Stimulated activated CD8-positive, alpha-beta memory T cell treated with anti-CD3 and anti-CD28 coated beads, Interleukin-2, amount 100 ng/mL, for 1 hour (primary cell): ENCODE measurements around the gene NPEPPS.

Experiments
- DNase-seq, 2 donors: peaks; one replicate each; pipeline ENCODE4 v3.0.0-alpha.2; 2020; ENCODE audit warnings: low read depth in 2 of 2

Gene NPEPPS

DNA sequence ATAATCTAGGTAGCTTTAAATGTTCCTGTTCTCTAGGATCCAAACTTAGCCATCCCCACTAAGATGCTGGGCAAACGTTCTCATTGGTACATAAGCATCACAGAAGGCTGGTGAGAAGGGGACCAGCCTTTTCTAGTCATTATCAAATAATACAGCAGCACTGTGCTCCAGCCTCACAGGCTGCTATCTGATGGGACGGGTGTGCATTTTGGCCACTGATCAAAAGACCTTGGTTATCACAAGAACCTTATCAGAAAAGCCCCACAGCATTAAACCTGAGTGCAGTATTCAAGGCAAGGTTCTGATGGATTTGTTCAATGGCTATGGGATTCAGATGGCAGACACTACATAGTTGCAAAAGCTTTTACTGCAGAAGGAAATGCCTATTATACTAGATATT is 99.7 kb downstream of the NPEPPS start:
- no peak for DNase-seq

- DNase-seq, result no peak
Measured at GRCh38 chr17:47632991-47633390, 102.1 kb downstream of the NPEPPS start.

- no peak for DNase-seq
Measured at GRCh38 chr17:47633996-47634395, 103.1 kb downstream of the NPEPPS start.

GRCh38 chr17:47634870-47635269 is 104.0 kb downstream of the NPEPPS start:
- DNase-seq, result no peak

DNA sequence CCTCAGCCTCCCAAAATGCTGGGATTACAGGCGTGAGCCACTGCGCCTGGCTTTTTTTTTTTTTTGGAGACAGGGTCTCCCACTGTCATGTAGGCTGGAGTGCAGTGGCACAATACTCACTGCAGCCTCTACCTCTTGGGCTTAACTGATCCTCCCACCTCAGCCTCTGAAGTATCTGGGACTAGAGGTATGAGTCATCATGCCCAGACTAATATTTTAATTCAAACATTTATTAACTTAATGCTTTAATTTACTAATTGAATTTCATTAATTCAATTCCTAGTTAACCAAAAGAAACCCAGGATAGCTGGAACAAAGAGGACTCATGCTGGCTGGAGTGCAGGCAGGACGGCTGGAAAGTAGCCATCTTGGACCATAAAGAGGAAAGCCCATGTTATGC is 104.8 kb downstream of the NPEPPS start:
- DNase-seq, result no peak

- no peak for DNase-seq
Measured at GRCh38 chr17:47636273-47637030, 105.5 kb downstream of the NPEPPS start.

- DNase-seq, result no peak
Measured at GRCh38 chr17:47638903-47639302, 108.0 kb downstream of the NPEPPS start.

GRCh38 chr17:47640076-47640475 is 109.2 kb downstream of the NPEPPS start:
- no peak for DNase-seq

- no peak for DNase-seq
Measured at GRCh38 chr17:47641202-47641601, 110.3 kb downstream of the NPEPPS start.

DNA sequence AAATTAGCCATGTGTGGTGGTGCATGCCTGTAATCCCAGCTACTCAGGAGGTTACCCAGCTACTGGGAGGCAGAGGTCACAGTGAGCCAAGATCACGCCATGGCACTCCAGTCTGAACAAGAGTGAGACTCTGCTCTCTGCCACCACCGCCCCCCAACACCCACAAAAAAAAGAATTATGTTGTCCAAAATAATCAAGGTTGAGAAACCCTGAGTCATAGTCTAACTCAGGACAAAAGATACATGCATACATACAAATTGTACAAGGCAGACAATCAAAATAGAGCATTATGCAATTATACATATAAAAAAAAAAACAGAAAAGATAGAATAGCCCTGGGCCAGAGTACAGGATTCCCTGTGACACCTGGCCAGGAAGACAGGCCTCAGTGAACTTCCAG is 112.2 kb downstream of the NPEPPS start:
- no peak for DNase-seq

GRCh38 chr17:47644324-47644723 is 113.4 kb downstream of the NPEPPS start:
- DNase-seq, result no peak

DNA sequence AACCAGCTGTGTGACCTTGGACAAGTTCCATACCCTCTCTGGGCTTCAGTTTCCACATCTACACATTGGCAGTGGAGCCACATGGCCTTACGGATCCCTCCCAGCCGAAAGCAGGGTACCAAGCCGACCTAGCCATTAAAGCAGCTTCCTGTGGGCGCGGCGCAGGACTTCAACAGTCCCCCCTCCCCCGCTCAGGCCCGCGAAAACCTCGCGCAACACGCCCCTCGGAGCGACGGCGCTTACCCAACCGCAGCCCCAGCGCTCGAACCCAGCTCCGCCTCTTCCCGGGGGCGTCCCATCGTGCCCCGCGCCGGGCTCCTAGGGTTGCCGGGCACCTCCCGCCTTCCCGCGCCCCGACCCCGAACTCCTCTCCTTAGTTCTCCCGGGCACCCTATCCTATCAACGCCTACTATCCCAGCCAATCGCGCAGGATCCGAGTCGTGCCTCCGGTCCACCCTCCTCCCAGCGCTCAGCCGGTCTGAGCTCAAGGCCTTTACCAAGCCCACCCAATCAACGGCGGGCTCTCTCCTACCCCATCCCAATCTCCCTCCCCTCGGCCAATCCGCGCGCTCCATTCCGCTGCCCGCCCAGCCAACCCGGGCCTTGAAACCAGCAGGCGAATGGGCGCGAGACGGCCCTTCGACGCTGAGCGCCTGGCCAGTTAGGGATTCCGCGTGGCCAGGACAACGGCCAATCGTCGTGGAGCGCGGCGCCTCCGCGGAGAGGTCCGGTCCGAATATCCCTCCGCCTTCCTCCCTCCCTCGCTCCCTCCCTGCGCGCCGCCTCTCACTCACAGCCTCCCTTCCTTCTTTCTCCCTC is 118.5 kb downstream of the NPEPPS start, which contains the start of gene KPNB1:
TSS of gene KPNB1 (plus strand) at position 767 of the 819 bp plus-strand sequence. CDS start 326 bp downstream, outside the sequence.
- peak; percentile 93 to 94 for DNase-seq

- DNase-seq, result no peak
Measured at GRCh38 chr17:47649972-47650524, 119.1 kb downstream of the NPEPPS start.

GRCh38 chr17:47650525-47651522 is 119.9 kb downstream of the NPEPPS start:
- DNase-seq, result peak; percentile 75 to 84

DNA sequence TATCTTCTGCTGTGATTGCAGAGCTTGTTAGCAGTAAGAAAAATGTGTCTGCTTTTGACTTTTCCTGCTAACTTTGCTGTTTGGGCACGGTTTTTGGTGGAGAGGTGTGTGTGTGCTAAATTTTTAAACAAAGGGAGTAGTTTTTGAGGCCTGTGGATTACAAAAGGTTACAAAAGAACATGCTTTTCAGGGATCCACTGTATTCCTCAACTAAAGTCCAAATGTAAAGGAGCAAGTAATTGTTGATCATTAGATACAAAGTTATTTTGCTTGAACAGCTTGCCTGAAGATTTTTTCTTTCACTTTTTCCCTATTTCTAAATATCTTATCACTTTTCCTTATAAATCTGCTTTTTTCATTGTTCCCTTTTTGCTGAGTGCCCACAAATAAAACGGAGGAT is 120.8 kb downstream of the NPEPPS start:
- no peak for DNase-seq

- DNase-seq, result no peak
Measured at GRCh38 chr17:47652570-47652969, 121.7 kb downstream of the NPEPPS start.

GRCh38 chr17:47653442-47653841 is 122.5 kb downstream of the NPEPPS start:
- no peak for DNase-seq

- DNase-seq, result no peak
Measured at GRCh38 chr17:47654991-47655390, 124.1 kb downstream of the NPEPPS start.

DNA sequence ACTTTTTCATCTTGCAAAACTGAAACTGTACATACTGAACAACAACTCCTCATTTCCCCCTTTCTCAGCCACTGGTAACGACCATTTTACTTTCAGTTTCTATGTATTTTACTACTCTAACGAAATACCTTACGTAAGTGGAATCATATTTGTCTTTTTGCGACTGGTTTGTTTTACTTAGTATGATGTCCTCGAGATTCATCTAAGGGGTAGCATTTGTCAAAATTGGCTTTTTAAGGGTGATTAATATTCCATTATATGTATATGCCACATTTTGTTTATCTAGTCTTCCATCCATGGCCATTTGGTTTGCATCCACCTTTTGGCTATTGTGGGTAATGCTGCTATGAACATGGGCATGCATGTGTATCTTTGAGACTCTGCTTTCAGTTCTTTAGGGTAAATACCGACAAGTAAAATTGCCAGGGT is 129.2 kb downstream of the NPEPPS start:
- no peak for DNase-seq

- peak; percentile 9 to 35 for DNase-seq
Measured at GRCh38 chr17:47663912-47664623, 133.2 kb downstream of the NPEPPS start.

- no peak for DNase-seq
Measured at GRCh38 chr17:47664624-47664941, 133.7 kb downstream of the NPEPPS start.
